WI38 (cell line): ENCODE measurements around the gene IL1RL1.

ENCODE experiments used
- H3K4me3 ChIP-seq: 2 replicates; pipeline ENCODE4 v1.5.1; 2011; ENCODE audit warnings: low read depth, mild to moderate bottlenecking, control low read depth, low read length
- CTCF ChIP-seq: IDR thresholded peaks from 2 replicates; pipeline ENCODE4 v1.5.1; 2012; ENCODE audit warnings: low read depth, mild to moderate bottlenecking, control low read depth, low read length

The IL1RL1 gene

GRCh38 chr2:102291319-102292075 lies 19.9 kb upstream of the IL1RL1 start:
- TF ChIP-seq CTCF = no peak
- H3K4me3 ChIP-seq = no peak overlapping the region

GRCh38 chr2:102294802-102295489 lies 16.4 kb upstream of the IL1RL1 start:
- no peak for TF ChIP-seq CTCF

GRCh38 chr2:102295566-102295965 lies 15.8 kb upstream of the IL1RL1 start:
- no peak overlapping the region for H3K4me3 ChIP-seq
- no peak for TF ChIP-seq CTCF

More at GRCh38 chr2:102294802-102295489, 16.4 kb upstream of the IL1RL1 start:
- H3K4me3 ChIP-seq = no peak overlapping the region

GRCh38 chr2:102296449-102296848 lies 14.9 kb upstream of the IL1RL1 start:
- TF ChIP-seq CTCF = no peak
- H3K4me3 ChIP-seq = no peak overlapping the region

GRCh38 chr2:102297891-102298290 lies 13.5 kb upstream of the IL1RL1 start:
- TF ChIP-seq CTCF = no peak
- H3K4me3 ChIP-seq = no peak overlapping the region

GRCh38 chr2:102301867-102302362 lies 9.4 kb upstream of the IL1RL1 start:
- no peak for TF ChIP-seq CTCF
- H3K4me3 ChIP-seq = no peak overlapping the region

GRCh38 chr2:102302458-102302857 lies 8.9 kb upstream of the IL1RL1 start:
- H3K4me3 ChIP-seq = no peak overlapping the region
- no peak for TF ChIP-seq CTCF
